GM12891 (cell line): ENCODE data around the gene AGMO.

Source experiments
- DNase-seq: peaks from one replicate; pipeline ENCODE4 v3.0.0; 2011; ENCODE audit warnings: low spot score; ENCODE audit not compliant: insufficient read length
- FAIRE-seq: peaks from 2 replicates; lab custom pipeline; 2011; peaks lifted over from hg19 to GRCh38; lab: Jason Lieb, UNC
- PAX5 ChIP-seq: IDR thresholded peaks from 2 replicates; pipeline ENCODE4 v1.6.1; 2011; ENCODE audit warnings: low read length, moderate library complexity, mild to moderate bottlenecking; ENCODE audit not compliant: insufficient read depth, severe bottlenecking
- POLR2A ChIP-seq: IDR thresholded peaks from 2 replicates; pipeline ENCODE4 v1.6.1; 2011; ENCODE audit warnings: low read depth, low read length, control low read depth
- POLR2AphosphoS5 ChIP-seq: IDR thresholded peaks from 2 replicates; pipeline ENCODE4 v1.6.1; 2011; ENCODE audit warnings: low read depth, low read length, control low read depth
- POU2F2 ChIP-seq: IDR thresholded peaks from 2 replicates; pipeline ENCODE4 v1.6.1; 2011; ENCODE audit warnings: low read depth, mild to moderate bottlenecking, control low read depth, low read length, moderate library complexity
- SPI1 ChIP-seq: IDR thresholded peaks from 2 replicates; pipeline ENCODE4 v1.6.1; 2011; ENCODE audit warnings: low read depth, low read length, control low read depth
- TAF1 ChIP-seq: IDR thresholded peaks from 2 replicates; pipeline ENCODE4 v1.6.1; 2011; ENCODE audit warnings: low read depth, low read length, control low read depth

AGMO gene

GRCh38 chr7:15593382-15593781 is 31.6 kb upstream of the AGMO start:
- no peak for TF ChIP-seq PAX5
- TF ChIP-seq POLR2AphosphoS5, result no peak
- no peak for TF ChIP-seq SPI1
- TF ChIP-seq POU2F2, result no peak
- no peak for TF ChIP-seq POLR2A
- no peak for TF ChIP-seq TAF1
- DNase-seq (no peak), FAIRE-seq (no peak)

DNA sequence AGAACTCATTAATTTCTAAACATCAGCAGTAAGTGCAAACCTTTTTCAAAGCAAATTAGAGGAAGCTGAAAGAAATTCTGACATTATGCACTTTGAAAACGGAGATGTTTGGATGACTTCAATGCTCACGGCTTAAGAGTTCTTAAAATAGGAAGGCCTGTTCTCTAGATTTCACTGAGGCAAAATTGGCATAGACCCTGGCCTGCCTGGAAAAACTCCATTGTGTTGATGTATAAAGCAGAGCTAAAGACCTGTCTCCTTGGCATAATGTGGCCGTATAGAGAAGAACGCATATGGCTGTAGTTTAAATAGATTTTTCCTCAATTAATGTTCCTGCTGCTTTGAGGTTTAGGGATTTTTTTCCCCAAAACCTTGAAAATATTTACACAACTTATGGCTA is 24.5 kb upstream of the AGMO start:
- DNase-seq, result no peak
- no peak for TF ChIP-seq SPI1
- TF ChIP-seq POLR2A, result no peak
- TF ChIP-seq TAF1, result no peak
- no peak for TF ChIP-seq POU2F2
- no peak for FAIRE-seq

GRCh38 chr7:15584575-15584974 is 22.8 kb upstream of the AGMO start:
- TF ChIP-seq POLR2A (no peak), POU2F2 (no peak), POLR2AphosphoS5 (no peak), PAX5 (no peak), TAF1 (no peak), SPI1 (no peak)
- DNase-seq (no peak), FAIRE-seq (no peak)

DNA sequence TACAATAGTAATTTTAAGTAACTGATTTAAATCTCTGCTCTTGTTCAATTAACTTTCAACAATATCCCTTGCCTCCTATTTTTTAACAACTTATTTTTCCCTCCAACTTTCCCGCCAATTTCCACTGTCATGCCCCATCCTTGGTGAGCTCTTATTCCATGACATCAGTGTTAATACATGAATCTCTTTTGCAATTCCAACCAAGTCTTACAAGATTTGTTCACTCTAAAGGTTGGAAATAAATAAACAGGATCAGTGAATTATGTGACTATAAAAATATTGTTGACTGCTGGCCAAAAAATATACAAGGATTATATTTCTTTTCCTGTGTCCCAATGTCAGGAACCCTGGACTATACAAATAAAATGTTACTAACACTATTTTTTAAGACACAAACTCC is 21.0 kb upstream of the AGMO start:
- FAIRE-seq (no peak), DNase-seq (no peak)
- TF ChIP-seq POU2F2, result no peak
- no peak for TF ChIP-seq POLR2A
- TF ChIP-seq PAX5, result no peak
- no peak for TF ChIP-seq TAF1
- TF ChIP-seq POLR2AphosphoS5, result no peak
- no peak for TF ChIP-seq SPI1

DNA sequence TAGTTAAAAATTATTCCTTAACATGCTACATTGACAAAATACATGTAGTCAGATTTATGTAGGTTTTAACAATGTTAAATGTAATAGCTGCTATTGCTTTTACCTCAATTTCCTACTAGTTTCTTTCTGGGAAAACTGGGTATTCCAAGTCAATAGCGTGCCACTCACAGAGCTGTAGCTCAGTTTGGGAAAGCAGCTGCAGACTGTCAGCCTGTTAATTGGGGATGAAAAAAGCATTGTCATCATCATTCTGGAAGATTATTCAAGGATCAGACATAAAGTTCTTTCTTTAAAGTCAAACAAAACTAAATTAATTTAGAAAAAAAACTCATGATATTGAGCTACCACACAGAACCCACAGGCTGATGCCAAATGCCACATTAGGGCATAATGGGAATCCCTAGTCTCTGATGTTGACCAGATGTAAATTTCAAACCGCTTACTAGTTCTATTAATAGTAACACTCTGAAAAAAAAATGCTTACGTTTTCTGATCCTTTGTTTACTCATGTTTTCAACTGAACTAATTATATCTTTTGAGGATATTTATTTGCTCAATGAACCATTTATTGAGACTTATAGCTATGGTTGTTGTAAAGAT is 19.6 kb upstream of the AGMO start:
- DNase-seq (no peak), FAIRE-seq (no peak)
- no peak for TF ChIP-seq POLR2AphosphoS5
- TF ChIP-seq SPI1, result no peak
- TF ChIP-seq TAF1, result no peak
- TF ChIP-seq POLR2A, result no peak
- no peak for TF ChIP-seq POU2F2
- TF ChIP-seq PAX5, result no peak

DNA sequence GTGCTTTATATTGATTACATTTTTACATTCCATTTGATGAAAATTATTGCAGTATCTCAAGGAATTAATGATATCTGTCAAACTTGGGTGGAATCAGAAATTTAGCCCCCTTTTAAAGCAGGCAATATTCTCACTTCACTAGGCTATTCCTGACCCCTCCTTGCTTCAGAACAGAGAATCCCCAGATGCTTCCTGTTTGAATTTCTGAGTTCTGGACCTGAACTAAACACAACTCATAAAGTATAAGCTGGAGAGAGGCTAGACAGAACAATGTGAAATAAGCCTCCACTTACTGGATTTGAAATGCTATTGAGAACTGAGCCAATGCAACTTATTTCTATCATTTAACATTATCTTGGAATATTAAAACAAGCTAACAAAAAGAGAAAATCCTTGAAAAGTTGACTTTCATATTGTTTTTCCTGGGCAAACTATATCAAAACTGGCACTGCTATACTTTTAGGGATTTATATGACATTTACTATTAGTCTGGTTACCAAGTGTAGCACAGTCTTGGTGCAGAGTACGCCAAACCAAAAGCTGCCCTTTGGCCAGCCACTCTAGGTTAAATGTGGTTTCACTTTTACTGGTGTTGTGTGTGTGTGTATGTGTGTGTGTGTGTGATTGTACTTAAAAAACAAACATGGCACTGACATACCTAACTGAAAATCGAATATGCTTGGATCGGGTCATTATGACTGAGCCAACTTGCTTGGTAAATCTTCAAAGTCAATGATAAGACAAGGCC is 19.0 kb upstream of the AGMO start:
- FAIRE-seq, result no peak
- DNase-seq, result no peak
- TF ChIP-seq SPI1 (no peak), PAX5 (no peak), POLR2AphosphoS5 (no peak), POLR2A (no peak), TAF1 (no peak), POU2F2 (no peak)

GRCh38 chr7:15577600-15577999 is 15.8 kb upstream of the AGMO start:
- no peak for FAIRE-seq
- DNase-seq, result no peak
- no peak for TF ChIP-seq PAX5

- no peak for TF ChIP-seq TAF1
- TF ChIP-seq POU2F2, result no peak
- TF ChIP-seq POLR2A, result no peak
- TF ChIP-seq POLR2AphosphoS5, result no peak
- no peak for TF ChIP-seq SPI1
- no peak for TF ChIP-seq PAX5
- DNase-seq (no peak), FAIRE-seq (no peak)
These were observed 9.6 kb upstream of the AGMO start for GRCh38 chr7:15571301-15571878.

DNA sequence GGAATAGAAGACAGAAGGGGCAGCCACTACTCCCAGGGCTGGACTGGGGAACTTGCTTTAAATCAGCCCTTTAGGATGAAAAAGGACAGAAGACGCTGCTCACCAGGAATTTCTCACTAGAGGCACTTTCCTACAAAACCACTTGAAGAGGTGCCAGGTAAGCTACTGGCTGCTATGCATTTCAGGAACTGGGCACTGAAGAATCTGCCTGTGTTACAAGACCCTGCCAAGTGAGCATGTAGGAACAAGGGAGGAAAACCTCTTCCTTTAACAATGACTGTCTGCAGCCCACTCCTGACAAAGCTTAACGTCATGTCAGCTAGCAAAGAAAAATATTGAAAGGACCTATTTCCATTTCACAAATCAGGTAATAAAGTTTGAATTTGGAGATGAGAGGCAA is 5.8 kb upstream of the AGMO start:
- FAIRE-seq (no peak), DNase-seq (no peak)
- TF ChIP-seq TAF1 (no peak), POLR2A (no peak), POLR2AphosphoS5 (no peak), POU2F2 (no peak), PAX5 (no peak)

DNA sequence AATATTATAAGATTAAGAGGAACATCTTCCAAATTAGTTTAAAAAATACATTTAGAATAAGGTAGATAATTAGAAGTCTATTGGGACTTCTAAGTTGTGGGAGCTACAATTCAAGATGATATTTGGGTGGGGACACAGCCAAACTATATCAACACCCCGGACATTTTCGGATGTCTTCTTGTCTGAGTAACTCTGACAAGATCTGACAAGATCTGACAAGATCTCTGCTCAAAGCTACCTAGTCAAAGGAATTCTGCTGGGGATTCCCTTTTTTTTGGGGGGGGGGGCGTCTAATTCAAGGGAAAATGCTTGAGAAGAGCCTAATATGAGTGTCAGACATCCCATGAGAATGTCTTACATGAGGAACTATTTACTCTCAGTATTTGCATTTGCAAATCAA is 5.2 kb upstream of the AGMO start:
- FAIRE-seq (no peak), DNase-seq (no peak)
- TF ChIP-seq POU2F2, result no peak
- no peak for TF ChIP-seq POLR2AphosphoS5
- no peak for TF ChIP-seq PAX5
- no peak for TF ChIP-seq TAF1
- TF ChIP-seq POLR2A, result no peak
- no peak for TF ChIP-seq SPI1
